ENCODE results near the gene RAPGEF1.

The RAPGEF1 gene

DNA sequence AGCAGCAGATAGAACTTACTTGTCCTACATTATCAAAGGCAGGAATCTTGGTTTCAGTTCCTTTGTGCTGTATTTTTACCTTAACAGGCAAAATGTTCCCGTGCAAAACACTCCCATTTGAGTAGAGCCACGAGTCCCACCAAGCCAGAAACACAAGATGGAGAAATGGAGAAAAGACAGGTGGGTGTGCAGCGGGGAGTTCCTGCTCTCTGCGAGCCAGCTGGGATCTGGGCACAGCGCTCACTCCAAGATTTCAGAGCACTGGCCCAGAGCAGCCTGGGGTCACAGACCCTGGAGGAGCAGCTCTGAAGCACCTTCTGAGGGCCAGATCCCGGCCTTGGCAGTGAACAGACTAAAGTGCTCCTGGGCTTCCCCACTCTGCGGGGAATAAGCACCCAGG lies 211.7 kb downstream of the RAPGEF1 start:
- no peak for DNase-seq (ENCODE audit: low read depth)

Measured in stimulated activated CD8-positive, alpha-beta memory T cell treated with anti-CD3 and anti-CD28 coated beads, Interleukin-12 subunit alpha, Interleukin-12 subunit beta, amount 100 ng/mL, for 4 hours (primary cell).